SK-N-DZ (cell line): ENCODE measurements around the gene DDC.
"Not testable (repeated sequence)": the region's sequence is repeated elsewhere in the genome, so short reads cannot be mapped to it uniquely, and the experiment has no call there.

ENCODE experiments used
- DNase-seq: peaks from one replicate; pipeline ENCODE4 v3.0.0-alpha.2; 2015; ENCODE audit warnings: low spot score

The DDC gene

DNA sequence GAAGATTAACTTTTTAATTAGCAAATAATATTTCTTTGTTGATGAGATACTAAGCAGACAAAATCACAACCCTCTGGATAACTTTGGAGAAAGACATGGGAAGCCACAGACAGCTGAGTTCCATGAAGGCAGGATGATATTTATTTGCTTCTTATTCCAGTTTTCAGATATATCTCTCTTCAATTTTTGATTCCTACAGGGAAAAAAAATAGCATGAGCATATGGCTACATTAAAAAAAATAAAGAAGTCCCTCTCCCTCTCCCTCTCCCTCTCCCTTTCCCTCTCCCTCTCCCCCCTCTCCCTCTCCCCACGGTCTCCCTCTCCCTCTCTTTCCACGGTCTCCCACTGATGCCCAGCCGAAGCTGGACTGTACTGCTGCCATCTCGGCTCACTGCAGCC is 106.6 kb downstream of the DDC start:
- not testable (repeated sequence) for DNase-seq

DNA sequence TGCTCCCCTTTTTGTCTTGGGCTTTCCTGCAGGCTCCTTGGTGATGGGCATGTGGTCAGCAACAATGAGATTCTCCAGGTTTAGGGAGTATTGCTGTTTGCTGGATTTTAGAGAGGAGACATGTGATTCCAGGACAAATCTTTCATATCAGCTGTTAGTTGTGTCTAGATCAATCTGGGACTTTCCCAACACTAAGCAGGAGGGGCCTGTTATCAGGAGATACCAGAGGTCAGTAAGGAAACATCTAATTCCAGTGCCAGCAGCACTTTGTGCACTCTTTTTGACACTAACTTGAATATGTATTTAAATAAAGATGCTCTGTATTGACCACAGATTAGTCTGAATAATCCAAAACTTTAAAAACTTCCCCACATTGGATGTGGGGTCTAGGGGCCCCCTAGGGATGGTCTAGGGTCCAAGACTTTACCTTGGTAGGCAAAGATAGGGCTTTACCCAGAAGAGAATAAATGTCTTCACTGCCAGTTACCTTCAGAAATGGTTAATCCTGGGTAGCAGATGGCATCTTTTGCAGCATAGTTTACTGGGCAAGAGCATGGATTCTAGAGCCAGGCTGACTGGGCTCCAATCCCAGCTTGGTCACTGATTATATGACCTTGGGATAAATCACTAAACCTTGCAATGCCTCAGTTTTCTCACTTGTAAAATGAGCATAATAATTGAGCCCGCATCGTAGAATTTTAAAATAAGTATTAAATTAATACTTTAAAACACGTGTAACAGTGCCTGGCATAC is 108.7 kb downstream of the DDC start:
- DNase-seq: no peak

DNA sequence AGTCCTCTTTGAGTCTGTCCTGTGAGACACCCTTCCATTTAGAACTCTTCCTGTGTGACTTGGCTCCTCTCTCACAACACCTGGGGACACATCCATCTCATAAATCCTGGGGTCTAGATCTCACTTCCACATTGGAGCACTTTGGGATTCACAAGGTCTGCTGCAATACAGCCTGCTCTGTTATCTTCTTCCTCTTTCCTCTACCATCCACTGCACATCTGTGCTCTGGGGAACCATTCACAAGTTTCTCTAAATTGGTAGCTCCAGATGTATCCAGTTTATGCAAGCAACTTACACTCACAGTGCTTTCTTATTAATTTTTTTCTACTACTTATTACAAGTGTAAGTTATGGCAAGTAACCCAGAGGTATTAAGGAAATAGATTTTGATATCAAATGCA is 109.5 kb downstream of the DDC start:
- no peak for DNase-seq

DNA sequence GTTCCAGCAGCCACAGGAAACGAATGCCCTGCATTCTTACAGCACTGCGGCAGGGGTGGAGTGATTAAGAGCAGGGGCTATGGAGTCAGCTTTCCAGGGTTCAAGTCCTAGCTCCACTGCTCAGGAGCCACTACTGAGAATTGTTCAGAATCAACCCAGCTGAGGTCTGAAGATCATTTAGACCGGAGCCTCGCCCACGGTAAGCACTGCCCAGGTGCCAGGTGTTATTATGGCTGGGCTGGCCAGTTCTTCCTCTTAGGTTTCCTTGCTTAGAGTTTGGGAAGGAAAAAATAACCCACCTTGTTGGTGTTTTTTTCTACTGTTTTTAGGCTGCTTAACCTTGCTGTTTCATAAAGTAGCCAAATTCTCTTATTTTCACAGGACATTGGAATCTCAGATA is 110.2 kb downstream of the DDC start:
- DNase-seq: no peak

DNA sequence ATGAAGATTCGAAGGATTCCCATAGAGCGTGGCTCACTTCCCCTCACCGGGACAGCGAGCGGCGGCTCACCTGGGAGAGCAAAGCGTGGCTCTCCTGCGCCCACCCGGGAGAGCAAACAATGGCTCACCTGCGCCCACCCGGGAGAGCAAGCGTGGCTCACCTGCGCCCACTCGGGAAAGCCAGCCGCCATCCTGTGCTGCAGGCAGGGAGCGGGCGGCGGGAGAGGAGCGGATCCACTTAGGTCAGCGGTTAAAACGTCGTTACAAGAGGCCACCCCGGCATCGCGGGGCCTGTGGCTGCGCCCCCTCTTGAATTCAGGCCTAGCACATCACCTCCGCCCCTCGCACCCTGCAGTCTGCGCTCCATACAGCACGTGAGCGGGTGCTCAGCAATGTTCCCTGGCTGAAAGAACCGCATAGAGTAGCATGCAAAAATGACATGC is 114.6 kb downstream of the DDC start:
- peak; percentile 28 for DNase-seq

DNA sequence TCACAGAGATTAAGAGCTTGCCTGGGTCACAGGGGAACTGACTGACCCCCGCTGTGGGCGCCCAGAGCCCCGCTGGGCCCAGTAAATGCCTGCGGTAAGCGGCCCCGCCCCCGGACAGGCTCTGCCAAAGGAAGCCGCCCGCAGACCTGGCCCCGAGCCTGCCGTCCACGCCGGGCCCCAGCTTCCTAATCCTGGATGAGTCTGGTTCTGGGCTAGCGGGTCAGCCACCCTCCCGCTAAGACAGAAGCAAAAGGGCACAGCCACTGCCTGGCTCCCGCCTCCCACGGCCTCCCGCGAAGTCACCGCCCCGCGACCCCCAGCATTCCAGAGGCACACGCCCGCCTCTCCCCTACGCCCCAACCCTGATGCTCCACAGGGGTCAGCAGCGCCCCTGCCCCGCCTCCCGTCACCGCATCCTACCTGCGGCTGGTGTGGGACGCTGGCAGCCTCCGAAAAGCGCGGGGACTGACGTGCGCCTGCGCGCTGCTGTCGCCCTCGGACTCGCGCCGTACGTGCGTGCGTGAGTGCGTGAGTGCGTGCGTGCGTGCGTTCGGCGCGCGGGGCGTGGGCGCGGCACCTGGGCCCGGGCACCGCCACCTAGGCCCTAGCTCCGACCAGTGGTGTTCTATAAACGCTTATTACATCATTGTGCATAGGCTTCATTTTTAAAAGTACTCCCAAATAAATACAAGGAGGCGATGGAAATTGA is 115.2 kb downstream of the DDC start, which contains the start of gene FIGNL1:
TSS of gene FIGNL1 (minus strand) at position 470 of the 709 bp plus-strand sequence. CDS start 3,063 bp downstream, outside the sequence.
- peak; percentile 83 for DNase-seq

DNA sequence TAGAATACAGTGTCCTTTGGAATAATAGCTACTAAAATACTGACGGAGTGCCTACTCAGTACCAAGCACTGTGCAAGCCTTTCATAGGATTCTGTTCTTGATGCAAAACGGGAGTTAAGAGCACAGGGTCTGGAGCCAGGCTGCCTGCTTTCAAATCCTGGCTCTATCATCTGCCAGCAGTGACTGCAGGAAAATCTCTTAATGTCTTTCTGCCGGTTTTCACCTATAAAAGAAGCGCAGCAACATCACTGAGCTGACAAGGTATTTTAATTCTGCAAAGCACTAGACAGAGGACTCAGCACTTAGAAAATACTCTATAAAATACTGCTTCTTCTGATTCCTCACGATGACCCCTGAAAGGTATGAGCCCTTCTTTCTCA is 115.7 kb downstream of the DDC start:
- peak; percentile 7 for DNase-seq

DNA sequence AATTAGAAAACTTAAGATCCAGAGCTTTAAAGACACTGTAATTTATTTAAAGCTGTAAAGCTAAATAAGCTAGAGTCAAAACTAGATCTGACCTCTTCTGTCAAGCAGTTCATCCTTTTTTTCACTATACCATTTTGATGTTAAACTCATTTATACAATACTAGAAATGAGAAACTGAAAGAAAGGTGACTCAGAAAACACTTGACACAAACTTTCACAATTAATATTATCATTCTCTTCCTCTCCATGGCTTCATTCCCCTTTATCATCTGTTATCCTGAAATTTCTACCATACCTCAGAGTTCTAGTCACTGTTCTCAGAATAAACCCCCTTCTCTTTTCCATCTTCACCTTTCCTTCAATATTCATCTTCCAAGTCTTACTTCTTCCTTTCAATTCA is 116.4 kb downstream of the DDC start:
- DNase-seq: no peak

DNA sequence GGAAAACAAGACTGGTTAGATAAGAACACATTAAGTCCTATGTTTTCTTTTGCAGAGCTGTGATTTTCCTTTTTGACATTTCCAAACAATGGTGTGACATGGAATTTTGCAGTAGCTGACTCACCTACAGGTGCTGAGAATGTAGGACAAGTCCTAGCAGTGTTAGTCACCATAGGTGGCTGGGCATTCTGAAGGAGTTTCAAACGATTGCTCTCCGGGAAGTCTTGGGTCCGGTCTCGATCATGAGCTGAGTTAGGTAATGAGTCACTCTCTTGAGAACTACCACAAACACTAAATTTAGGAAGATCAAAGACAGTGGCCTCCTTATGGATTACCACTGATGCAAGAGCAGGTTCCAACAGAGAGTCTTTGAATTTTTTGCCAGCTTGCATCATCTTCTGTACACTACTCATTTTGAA is 118.7 kb downstream of the DDC start:
- DNase-seq: no peak

DNA sequence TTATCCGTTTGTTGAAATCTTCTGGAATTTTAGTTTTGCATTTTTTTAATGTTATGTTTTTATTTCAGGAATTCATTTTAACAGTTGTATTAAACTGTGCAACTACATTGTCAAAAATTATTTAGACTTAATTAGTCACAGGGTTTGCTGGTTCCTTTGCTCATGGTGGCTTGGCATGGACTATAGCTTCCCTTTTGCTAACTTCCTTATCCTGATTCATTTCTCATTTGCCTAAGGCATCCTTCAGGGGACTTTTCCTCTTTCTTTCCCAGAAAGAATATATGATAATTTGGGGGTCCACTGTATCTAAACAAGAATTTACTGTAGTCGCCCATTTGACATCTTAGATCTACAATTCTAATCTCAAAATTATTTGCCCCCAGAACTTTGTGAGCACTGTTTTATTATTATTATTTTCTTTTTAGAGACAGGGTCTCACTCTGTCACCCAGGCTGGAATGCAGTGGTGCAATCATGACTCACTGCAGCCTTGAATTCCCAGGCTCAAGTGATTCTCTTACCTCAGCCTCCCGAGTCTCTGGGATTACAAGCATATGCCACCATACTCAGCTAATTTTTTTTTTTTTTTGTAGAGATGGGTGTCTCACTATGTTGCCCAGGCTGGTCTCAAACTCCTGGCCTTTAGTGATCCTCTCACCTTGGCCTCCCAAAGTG is 128.9 kb downstream of the DDC start:
- no peak for DNase-seq

DNA sequence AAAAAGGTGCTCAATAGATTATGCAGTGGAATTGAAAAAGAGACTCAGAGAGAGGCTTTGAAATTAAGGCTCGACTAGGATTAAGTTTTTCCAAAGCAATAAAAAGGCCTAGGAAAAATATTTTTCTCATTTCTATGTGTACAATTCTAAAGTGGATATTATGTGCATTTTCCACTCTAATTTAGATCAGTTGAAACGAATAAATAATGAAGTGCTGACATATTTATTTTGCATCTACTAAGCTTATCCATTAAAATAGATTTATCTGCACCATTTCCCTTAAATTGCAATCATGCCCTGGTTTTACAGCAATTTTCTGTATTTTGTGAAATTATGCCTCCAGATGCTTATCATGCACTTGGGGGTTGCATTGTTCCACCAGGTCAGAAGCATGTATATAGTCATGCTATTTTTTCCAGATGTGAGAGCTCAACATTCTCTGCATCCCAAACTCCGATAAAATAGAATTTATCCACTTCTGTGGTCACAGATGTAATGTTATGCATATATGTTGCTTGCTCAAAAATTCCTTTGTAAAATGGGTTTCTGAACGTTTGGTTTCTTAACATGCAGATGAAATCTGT is 133.4 kb downstream of the DDC start:
- DNase-seq: no peak

DNA sequence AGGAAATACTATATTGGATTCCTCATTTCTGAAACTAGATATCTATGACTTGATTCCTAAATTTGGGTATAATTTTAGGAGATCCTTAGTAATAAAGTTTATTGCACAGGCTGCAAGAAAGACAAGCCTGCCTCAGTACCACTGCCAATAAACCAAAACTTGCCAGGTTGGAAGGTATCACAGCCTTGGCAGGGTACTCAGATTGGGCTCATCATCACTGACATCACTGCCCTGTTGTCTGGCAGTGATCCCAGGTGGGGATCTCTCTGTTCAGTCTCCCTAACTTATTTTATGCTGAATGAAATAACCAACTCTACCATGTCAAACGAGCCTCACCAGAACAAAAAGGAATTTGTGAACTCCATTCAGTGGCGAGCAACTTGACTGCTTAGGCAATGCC is 133.9 kb downstream of the DDC start:
- no peak for DNase-seq

DNA sequence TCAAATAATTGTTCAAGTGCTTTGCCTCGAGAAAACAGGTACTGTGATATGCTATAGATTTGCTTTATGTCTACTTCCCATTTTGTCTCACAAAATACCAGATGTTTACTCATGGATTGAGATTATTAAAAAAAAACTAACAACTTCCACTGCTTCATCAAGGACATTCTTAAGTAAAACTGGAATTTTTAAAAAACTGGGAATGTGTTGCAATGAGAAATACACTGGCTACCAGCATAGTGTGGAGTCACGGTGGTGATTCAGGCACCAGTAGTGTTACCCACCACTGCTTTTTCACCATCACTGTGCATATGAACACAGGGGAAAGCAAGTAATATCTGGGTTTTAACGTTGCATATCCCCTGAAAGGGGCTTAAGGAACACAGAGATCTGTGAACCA is 136.3 kb downstream of the DDC start:
- no peak for DNase-seq

DNA sequence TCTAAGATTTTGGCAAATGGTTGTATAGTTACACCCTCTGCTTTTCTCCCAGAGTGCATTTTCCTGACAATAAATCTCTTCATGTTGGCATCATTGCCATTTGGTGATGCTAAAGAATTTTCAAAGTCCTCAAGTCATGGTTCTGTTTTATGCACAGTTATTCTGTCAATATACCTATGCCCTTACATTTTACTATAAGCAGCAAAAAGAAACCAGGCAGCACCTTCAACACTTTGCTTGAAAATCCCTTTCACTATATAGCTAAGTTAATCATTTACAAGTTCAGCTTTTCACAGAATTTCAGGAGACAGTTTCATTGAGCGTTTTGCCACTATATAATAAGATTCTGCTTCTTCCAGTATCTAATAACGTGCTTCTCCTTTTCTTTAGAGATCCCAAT is 137.7 kb downstream of the DDC start:
- DNase-seq: no peak

DNA sequence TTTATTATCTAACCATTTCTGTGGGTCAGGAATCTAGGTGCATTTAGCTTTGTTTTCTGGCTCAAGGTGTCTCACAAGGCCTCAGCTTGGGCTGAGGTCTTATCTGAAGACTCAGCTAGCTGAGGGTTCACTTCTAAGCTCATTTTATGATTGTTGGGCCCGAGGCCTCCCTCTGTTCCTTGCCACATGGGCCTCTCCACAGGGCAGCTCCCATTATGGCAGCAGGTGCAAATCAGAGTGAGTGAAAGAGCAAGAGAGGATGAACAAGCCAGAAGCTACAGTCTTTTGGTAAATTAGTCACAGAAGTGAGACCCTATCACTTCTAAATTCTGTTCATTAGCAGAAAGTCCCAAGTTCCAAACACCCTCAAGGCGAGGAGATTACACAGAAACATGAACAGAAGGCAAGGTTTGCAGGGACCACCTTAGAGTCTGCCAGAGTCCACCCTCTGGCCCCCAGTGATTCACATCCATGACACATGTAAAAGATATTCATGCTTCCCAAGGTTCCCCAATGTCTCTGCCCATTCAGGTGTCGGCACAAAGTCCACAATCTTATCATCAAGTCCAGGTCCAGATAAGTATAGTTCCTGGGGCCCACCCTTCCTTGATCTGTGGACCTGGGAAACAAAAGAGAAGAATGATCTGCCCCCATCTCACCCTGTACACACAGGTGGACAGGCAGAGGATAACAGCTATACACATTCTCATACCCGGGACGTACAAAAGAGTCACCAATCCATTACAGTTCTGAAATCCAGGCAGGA is 138.7 kb downstream of the DDC start:
- DNase-seq: no peak

DNA sequence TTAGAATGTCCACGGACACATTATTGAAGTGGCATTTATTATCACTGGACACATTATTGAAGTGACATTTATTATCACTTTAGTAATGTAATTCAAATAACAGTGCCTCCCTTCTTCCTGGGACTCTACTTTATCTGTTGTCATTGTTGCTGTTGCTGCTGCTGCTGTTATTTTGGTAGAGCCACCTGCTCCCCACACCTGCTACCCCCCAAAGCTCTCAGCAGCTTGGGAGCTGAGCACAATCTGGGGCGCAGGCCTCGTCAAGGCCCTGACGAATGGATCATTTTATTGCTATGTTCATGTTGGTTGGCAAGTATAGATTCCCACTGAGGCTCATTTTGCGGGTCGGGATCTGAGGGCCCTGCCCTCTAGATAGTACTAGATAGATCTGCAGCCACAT is 139.9 kb downstream of the DDC start:
- no peak for DNase-seq

DNA sequence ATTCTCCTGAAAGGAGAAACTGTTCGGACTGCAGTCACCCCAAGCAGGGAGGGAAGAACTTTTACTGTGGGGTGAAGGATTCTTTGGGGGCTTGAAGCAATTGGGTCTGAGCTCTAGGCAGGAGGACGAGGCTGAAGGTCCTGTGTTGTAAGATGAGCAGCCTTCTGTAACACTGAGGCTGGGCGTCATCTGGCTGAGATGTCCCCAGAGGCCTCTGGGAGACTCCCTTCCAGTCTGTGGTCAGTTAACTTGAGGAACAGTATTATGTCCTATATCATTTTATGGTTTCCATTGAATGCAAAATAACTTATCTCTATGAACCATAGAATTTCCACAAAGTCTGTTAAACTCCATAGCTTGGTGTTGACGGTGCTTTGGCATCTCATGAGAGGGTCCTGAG is 141.3 kb downstream of the DDC start:
- no peak for DNase-seq

DNA sequence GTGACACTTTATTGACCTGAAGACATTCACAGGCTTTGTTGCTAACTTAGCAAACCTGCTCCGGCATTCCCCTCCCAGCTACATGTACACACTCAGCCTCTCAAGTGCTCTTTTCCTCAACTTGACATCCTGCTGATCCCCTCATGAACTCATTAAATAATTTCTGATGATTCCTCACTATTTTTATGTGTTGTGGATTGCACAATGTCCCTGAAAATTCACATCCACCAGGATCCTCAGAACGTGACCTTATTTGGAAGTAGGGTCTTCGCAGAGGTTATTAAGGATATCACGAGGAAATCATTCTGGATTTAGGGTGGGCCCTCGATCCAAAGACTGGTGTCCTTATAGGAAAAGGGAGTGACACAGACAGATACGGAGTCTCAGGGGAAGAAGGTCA is 142.3 kb downstream of the DDC start:
- no peak for DNase-seq

DNA sequence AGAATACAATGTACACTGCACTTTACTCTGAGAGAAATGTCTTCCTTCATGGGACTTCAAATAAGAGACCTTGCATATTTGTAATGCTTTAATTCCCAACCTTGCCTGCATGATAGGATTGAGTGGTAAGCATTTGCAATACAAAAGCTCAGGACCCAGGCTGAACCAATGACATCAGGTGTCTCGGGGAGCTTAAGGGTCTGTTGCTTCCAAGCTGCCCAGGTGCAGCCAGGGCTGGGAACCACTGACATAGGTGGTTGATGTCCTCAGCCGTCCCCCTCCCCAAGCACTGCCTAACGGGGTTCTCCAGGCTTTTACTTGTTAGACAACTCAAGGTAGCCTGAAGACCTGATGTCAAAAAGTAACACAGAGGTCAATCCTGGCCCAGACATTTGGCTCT is 144.2 kb downstream of the DDC start:
- DNase-seq: no peak

DNA sequence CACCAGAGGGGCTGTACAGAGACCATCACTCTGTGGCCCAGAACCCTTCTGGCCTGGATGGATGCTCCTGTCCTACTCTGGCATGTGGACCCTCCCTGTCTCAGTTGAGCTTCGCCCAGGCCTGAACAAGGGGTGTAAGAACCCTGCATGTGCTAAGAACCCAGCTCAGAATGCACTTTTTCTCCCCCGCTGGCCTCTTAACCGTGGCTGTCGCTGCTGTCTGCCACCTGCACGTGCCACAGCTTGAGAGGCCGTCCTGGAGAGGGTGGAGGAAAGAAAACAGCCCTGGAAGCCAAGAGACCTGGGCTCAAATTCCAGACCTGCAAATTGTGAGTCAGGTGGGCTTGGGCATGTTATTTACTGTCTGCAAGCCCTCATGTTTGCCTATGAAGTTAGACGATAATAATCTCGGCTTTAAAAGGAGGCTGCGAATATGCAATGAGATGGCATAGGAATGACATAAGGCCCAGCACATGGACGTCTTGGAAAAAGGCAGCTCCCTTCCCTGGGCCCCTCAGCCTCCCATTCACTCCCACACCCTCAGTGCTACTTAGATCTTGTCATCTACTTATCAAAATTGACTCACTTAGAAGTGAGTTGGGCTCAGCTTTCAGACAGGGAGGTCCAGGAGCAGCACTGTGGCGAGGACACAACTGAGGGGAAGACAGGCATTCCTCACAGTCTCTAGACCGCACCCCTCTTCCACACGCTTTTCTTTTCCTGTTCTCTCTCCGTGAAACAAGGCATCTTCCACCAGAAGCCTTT is 146.5 kb downstream of the DDC start:
- DNase-seq: no peak

DNA sequence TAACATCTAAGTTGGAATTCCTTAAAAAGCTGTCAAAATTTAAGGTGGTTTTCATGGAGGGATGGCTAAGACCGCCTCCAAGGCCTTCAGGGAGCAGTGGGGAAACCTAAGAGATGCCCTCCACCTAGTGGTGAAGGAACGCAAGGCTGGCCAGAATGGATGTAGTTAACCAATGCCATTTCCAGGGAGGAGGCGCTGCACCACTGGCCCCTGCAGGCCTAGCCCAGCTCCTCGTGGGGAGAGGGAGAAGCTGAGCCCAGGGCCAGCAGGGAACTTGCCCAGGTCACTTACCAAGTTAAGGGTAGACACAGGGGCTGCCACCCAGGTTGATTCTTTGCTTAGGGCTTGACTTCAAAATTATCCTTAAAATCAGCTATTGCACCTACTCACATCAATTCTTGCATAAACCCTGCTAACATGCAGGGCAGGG is 147.1 kb downstream of the DDC start:
- DNase-seq: peak; percentile 78
